GM19043 (cell line): Measurements from ENCODE around the gene RNU7-1.
A peak's percentile ranks its signal among the peaks of the same experiment; 100 is the strongest.

Experiments used
- ATAC-seq: cut with Tn5 transposase; IDR thresholded peaks from one replicate; pipeline ENCODE4 v1.9.1; 2021; ENCODE audit warnings: low read depth; ENCODE audit not compliant: unreplicated experiment

Gene RNU7-1

DNA sequence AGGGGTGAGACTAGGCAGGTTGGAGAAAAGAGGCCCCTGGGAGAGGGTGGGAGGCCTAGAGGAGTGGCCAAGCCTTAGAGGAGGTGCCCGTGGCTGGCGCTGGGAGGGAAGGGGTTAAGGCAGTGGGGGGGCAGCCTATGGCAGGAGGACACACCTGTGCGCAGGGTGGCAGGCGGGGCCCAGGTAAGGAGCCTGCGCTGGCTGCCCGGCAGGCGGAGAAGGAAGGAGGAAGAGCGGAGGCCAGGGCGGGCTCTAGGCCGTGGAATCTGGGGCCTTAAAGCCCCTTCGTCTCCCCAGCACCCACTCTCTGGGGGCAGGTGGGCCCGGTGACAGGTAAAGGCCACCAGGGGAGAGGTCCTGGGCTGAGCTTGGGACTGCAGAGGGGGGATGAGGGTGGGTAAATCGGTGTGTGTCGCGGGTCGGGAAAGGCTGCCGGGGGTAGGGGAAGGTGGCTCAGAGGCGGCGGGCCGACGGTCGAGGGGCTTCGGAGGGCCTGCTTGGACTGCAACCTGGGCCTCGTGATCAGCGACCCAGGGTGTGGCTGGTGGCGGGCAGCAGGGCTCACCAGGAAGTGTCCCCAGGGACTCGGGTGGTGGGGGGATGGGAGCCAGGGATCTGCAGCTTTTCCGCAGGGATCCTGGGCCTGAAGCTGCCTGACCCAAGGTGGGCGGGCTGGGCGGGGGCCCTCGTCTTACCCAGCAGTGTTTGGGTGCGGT is 19.6 kb downstream of the RNU7-1 start:
- no peak for ATAC-seq

DNA sequence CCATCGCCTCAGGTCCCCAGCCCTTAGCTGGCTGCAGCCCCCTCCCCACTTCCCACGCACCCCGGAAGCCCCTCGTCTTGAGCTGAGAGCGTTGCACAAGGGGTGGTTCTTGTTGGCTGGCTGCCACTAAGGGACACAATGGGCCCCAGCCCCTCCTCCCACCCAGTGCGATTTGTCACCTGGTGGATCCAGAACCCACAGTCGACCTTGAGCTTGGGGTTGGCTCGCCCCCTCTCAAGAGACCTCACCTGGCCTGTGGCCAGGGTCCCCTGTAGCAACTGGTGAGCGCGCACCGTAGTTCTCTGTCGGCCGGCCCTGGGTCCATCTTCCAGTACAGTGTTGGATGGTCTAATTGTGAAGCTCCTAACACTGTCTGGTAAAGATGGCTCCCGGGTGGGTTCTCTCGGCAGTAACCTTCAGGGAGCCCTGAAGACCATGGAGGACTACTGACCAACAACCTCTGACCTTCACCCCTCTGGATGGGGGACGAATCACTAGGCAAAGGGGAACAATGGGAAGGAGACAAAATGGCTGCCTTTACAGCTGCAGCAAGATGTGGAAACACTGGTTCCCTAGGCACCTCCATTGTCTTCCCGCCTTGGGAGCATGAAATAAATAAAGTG is 20.3 kb downstream of the RNU7-1 start:
- no peak for ATAC-seq

DNA sequence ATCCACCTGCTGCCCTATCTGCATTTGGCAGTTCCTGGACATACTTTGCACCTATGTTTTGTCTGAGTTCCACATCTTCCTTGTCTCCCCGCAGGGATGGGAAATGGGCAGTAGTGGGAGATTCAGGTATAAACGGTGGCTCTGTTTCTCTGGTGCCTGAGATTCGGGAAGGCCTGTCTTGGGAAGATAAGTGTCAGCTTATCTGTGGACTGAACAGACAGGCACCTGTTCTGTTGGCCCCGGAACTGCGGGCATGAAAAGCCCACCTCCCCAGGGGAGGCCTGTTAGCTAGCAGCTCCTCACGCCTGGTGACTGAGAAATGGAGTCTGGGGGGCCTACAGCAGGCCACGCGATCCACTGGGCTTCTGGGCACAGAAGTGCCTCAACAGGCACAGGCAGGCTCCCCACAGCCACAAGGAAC is 21.0 kb downstream of the RNU7-1 start:
- no peak for ATAC-seq

DNA sequence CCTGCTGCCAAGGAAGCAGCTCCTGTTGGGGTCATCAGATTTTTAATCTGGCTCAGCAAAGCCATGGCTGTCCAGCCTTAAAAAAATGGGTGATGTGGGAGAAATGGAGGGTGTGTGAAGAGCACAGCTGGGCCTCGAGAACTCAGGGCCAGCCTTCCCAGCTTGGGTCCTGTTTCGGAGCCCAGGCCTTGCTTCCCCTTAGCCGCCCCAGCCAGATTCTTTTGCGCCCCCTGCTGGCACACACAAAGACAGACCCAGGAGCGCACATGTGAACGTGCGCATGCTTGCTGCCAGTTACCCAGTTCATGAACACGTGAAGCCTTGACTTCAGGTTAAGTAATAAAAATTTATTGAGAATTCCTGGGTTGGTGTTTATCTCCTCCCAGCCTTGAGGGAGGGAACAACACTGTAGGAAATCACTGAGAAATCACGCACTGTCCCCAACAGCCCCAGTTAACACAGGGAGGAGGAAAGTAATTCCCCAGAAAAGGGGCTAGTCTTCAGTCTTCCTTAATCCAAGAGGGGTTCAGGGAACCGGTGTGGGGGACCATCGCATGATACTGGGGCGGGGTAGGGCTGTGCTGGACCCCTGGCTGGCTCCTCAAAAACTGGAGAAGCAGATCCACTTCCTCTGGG is 21.5 kb downstream of the RNU7-1 start:
- ATAC-seq = peak; percentile 52

DNA sequence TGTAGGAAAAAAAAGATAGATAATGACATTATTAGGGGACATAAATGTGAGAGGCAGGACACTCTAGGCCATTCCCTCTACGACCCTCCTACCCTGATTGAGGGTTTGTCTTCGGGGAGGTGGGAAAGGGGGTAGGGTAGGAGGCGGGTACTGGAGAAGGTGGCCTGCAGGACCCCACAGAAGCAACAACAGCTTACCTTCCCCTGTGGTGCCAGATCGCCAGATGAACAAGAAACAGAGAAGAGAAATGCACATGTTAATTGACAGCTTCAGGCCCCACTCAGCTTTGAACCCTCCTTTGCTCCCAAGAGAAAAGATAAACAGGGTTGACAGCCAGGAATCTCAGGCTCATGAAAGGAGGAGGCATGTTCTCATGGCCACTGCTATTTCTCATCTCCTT is 22.1 kb downstream of the RNU7-1 start:
- ATAC-seq = no peak

DNA sequence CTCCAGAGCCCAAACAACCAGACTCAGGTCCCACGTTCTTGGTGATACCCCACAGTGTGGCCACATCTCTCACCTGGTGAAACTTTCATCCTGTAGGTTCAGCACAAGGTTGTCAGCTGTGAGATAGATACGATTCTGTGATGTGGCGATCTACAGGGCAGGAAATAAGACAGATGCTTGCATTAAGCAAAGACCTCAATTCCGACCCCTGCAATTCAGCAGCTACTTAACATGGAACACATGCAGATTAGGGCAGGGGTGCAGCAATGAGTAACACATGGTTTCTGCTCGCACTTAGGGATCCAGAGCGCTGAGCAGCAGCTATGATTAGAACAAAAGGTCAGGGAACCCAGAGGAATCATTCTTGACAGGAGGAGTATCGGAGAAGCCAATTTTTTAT is 22.7 kb downstream of the RNU7-1 start:
- no peak for ATAC-seq

DNA sequence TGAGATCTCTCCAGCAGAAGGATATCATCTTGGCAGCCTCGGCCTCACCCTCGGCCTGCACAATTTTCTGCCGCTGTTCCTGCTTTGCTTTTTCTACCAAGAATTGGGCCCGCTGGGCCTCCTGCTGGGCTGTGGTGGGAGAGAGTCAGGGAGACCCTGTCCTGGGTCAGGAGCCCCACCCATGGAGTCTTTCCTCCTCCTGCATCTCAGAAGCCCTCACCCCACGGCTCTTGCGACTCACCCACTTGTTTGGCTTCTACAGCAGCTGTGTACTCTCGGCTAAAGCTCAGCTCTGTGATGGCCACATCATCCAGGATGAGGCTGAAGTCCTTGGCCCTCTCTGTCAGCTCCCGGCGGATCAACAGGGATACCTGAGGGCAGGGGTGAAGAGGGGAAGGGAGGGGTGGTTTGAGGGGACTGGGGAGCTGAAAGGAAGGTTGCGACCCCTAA is 24.1 kb downstream of the RNU7-1 start:
- ATAC-seq = no peak

DNA sequence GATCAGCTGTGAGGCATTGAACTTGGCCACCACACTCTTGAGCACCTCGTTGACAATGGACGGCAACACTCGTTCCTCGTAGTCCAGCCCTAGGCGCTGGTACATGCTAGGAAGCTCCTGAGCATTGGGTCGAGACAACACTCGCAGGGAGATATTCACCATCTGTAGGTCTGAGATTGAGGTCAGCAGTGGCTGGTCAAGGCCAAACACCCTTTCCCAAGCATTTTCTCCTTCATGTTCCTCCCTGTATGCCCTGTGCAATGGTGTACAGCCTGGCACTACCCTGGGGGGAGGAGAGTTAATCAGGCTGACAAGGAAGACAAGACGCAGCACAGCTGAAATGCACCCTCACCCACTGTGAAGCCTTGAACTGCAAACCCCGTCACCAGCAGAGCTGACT is 24.8 kb downstream of the RNU7-1 start:
- no peak for ATAC-seq

DNA sequence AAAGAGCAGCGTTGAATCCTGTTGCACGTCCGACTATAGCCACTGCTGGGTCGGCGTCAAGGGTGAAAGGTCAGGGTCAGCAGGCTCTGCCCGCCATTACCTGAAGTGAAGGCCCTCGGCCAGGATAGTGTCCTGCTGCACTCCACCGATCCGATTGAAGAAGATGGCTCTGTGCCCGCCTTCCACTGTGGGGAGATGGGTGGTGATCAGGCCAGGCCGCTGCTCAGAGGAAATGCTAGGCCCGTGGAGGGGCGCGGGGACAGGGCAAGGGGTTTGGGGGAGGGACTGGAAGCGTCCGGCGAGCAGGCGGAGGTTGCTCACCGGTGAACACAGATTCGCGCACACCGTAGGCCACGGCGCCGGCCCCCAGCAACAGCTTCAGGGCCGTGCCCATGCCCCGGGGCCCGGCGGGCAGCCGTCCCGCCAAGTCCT is 26.5 kb downstream of the RNU7-1 start:
- ATAC-seq = no peak

DNA sequence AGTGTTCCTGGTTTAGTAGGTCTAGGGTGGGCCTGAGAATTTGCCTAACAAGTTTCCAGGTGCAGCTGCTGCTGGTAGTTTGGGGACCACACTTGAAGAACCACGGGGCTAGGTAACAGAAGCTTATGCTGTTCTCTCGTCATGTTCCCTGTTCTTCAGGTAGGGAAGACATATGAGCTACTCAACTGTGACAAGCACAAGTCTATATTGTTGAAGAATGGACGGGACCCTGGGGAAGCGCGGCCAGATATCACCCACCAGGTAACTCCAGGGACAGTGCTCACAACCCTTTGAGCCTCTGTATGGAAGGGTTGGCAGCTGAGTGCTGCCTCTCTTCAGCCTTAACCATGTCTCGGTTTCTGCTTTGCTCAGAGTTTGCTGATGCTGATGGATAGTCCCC is 30.6 kb downstream of the RNU7-1 start:
- ATAC-seq = no peak

DNA sequence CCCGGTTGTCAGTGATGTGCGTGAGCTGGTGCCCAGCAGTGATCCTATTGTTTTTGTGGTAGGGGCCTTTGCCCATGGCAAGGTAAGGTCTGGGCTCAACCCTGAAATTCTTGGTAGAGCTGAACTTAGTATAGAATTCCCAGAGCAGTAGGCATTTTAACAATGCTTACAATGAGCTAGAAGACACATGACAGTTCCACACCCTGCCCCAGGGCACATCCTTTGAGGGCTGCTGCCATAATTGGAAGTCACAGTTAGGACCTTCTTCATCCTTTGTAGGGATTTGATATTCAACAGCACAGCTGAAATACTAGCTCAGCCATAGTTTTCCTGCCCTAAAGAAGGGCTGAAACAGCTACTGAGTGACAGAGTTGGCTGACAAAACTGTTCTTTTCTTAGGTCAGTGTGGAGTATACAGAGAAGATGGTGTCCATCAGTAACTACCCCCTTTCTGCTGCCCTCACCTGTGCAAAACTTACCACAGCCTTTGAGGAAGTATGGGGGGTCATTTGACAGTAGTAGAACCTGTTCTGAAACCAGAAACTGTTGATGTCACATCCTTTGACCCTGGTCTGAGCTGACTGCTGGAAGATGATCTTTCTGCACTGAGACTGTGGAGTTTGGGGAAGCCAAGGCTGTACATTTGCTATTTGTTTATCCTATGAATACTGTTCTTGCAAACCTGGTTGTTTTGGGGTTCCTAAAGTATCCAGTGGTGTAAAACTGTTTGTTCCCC is 31.8 kb downstream of the RNU7-1 start:
- ATAC-seq = no peak

DNA sequence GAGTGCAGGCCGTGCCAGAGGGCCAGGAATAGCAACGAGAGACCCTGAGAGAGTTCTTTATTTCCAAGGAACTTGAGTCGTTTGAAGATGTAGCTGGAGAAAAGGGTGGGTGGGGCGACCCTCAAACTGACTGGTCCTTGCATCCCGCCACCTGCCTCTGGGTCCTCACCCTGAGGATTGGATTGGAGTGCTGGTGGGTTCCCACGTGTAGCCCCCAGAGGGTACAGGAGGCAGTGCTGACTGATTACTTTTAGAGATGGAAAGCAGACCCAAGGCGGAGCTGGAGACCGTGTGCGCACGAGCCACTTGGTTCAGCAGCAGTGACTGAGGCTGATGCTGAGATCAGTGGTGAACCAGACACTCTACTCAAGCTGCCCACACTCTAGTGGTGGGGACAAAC is 34.0 kb downstream of the RNU7-1 start:
- ATAC-seq = no peak

DNA sequence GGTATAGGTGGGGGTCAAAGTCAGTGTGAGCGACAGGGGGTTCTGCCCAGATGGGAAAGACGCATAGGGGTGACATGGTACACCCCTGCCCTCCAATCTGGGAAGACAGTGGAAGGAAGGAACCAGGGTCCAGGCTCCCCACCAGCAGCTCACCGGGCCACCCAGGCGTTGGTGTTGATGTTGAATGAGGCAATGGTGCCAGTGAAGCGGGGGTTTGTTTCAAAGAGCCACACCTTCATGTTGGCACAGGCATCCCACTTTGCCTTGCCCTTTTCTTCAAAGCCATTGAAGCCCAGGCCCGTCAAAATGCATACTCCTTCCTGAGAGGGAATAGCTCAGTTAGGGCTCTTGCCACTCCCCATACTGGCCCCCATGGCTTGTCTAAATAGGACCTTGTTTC is 34.6 kb downstream of the RNU7-1 start:
- ATAC-seq = no peak

DNA sequence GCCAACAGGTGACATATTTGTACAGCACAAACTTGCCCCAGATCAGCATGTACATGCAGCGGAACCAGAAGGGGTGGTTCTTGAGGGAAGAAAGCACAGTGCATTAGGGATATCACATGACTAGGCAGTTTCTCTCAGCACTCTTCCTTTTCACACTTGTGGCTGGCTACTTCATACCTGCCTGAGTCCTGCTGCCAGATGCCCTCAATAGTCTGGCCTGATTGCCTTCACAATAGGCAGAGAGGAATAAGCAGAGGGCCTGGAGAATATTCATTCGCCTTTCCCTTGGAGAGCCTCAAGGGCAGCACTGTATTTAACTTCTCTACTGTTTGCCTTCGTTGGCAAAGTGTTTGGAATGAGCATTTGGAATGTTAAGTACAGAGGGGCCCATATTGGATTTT is 35.0 kb downstream of the RNU7-1 start:
- ATAC-seq = no peak

DNA sequence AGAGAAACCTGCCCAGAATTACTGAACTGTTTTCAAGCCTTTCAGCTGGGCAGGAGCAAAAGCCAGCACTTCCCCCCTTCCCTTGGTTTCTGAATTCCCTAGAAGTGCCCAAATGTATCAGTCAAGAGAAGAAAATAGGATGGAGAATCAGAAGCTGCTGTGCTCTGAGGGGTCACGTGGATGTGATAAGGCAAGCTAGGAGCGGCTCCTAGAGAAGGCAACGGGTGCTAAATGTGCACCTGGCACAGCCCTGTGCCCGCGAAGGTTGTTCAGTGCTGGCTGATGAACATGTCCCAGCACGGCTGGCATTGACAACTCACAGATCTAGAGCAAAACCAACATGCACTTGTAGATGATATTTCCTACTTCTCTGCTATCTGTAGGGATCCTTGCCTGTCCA is 35.4 kb downstream of the RNU7-1 start:
- no peak for ATAC-seq

DNA sequence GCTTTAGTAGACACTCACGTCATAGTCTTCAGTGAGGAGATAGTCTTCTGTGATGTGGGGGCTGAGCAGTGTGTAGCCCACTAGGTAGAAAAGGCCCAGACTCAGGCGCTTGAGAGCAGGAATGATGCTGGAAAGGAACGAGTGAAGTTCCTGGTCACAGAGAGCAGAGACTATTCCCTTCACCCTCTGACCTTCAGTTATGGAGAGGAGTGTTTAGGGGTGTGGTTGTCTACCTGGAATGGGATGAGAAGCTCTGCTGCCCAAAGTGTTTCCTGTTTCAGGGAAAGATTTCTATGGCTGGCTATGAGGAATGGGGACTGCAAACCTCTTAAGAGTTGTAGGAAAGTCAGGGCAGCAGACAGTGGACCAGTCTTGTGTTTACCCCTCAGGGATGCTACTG is 35.8 kb downstream of the RNU7-1 start:
- ATAC-seq = no peak

DNA sequence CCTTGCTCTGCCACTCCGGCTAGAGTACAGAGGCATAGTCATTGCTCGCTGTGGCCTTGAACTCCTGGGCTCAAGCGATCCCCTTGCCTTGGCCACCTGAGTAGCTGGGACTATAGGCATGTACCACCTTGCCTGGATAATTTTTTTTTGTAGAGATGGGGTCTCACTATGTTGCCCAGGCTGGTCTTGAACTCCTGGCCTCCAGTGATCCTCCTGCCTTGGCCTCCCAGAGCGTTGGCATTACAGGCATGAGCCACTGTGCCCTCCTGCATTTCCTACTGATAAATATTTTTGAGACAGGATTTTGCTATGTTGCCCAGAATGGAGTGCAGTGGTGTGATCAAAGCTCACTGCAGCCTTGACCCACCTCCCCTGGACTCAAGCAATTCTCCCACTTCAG is 36.5 kb downstream of the RNU7-1 start:
- no peak for ATAC-seq

DNA sequence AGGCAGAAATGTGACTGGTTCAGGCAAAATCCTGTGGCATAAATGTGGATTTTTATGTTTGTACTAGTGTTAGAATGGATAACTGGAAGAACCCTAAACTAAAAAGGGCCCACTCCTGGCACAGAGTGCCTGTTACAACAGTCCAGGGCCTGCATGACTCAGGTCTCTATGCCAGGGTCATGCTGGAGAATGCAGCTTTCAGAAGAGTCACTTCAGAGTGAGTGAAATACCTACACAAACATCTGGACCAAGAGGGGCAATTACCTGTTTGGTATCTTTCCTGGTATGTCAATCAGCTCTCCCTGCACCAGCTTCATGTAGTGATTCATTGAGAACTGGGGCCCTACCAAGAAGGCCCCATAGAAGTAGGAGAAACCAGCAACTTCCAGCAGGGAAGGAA is 37.1 kb downstream of the RNU7-1 start:
- ATAC-seq = no peak

DNA sequence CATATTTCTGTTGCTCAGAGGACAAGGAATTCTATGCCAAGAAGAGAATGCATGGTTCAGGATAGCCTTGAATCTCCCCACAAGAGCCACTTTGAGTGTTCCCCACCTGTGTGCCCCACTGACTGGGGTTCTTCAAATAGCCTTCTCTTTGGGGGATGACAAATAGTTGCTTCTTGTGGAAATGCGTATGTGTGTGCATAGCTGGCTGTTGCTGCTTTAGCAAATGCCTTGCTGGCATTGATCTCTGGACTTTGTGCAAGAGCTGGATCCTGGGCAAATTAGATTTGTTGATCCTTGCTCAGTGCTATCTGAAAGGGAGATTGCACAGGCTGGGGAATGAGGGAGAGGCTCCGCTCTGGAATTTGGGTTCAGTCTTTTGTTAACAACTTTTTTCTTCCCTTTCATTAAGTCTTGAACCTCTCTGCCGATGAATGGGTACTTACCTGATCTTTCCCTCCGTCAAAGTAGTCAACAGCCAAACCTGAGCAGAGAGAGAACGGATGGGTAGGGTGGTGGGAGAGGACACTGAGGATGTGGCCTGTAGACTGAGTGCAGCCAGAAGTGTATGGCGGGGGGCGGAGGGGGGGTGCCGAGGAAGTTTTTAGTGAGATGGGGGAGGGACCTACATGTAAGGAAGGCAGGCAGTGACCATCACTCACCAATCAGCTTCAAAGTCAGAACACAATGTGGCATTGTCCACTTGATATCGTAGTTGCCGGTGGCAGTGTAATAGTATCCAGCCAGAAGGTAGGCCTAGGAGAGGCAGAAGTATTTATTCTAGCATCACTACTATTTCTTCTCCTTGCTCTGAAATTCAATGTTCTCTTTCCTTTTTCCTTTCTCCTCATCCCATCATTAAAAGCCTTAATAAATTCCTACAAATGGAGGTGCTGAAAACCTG is 37.8 kb downstream of the RNU7-1 start:
- no peak for ATAC-seq

DNA sequence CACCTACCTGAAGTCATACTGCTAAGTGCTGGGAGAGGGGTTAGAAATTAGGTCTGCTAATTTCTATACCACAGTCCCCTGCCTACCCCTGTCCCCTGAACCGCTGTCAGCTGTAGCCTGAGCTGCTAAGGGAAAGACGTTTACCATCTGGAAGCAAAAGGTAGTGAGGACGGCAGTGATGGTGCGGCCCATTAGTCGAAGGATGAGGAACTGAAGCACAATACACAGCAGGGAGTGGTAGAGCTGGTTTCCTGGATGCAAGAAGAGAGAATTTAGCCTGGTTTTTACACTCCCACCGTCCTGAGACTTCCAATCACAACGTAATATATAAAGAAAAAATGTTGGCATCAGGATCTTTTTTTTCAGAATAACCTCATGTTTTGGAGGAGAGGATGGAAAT is 38.9 kb downstream of the RNU7-1 start:
- no peak for ATAC-seq
